Measurements from ENCODE around the gene DSCAML1.
"Not testable (repeated sequence)": the region's sequence is repeated elsewhere in the genome, so short reads cannot be mapped to it uniquely, and the experiment has no call there.

DSCAML1 gene

GRCh38 chr11:117771841-117772240 is 25.2 kb downstream of the DSCAML1 start:
- no peak overlapping the region for H3K9ac ChIP-seq (ENCODE audit: low read depth, low read length)
- no peaks in the 10 kb centered on the region for H3K36me3 ChIP-seq (ENCODE audit: control insufficient read depth, insufficient read depth, low read length)
- H3K4me3 ChIP-seq (ENCODE audit: low read depth, low read length) = no peak overlapping the region
- H3K4me1 ChIP-seq (ENCODE audit: control insufficient read depth, insufficient read depth, low read length) = no peaks in the 10 kb centered on the region
- H3K27me3 ChIP-seq (ENCODE audit: control insufficient read depth, insufficient read depth, low read length) = no peaks in the 10 kb centered on the region
- no peaks in the 10 kb centered on the region for H3K9me3 ChIP-seq (ENCODE audit: control insufficient read depth, insufficient read depth, low read length)

- no peaks in the 10 kb centered on the region for H3K27me3 ChIP-seq (ENCODE audit: control insufficient read depth, insufficient read depth, low read length)
- H3K9me3 ChIP-seq (ENCODE audit: control insufficient read depth, insufficient read depth, low read length) = no peaks in the 10 kb centered on the region
- H3K4me1 ChIP-seq (ENCODE audit: control insufficient read depth, insufficient read depth, low read length) = no peaks in the 10 kb centered on the region
- no peak overlapping the region for H3K9ac ChIP-seq (ENCODE audit: low read depth, low read length)
- no peak overlapping the region for H3K4me3 ChIP-seq (ENCODE audit: low read depth, low read length)
- H3K36me3 ChIP-seq (ENCODE audit: control insufficient read depth, insufficient read depth, low read length) = no peaks in the 10 kb centered on the region
Measured at GRCh38 chr11:117771197-117771596, 25.8 kb downstream of the DSCAML1 start.

- no peaks in the 10 kb centered on the region for H3K9me3 ChIP-seq (ENCODE audit: control insufficient read depth, insufficient read depth, low read length)
- H3K4me3 ChIP-seq (ENCODE audit: low read depth, low read length) = no peak overlapping the region
- no peaks in the 10 kb centered on the region for H3K27me3 ChIP-seq (ENCODE audit: control insufficient read depth, insufficient read depth, low read length)
- H3K4me1 ChIP-seq (ENCODE audit: control insufficient read depth, insufficient read depth, low read length) = no peaks in the 10 kb centered on the region
- H3K36me3 ChIP-seq (ENCODE audit: control insufficient read depth, insufficient read depth, low read length) = no peaks in the 10 kb centered on the region
- no peak overlapping the region for H3K9ac ChIP-seq (ENCODE audit: low read depth, low read length)
Measured at GRCh38 chr11:117770061-117770460, 27.0 kb downstream of the DSCAML1 start.

GRCh38 chr11:117769533-117769932 is 27.5 kb downstream of the DSCAML1 start:
- H3K27me3 ChIP-seq (ENCODE audit: control insufficient read depth, insufficient read depth, low read length) = no peaks in the 10 kb centered on the region
- no peaks in the 10 kb centered on the region for H3K9me3 ChIP-seq (ENCODE audit: control insufficient read depth, insufficient read depth, low read length)
- no peaks in the 10 kb centered on the region for H3K36me3 ChIP-seq (ENCODE audit: control insufficient read depth, insufficient read depth, low read length)
- no peaks in the 10 kb centered on the region for H3K4me1 ChIP-seq (ENCODE audit: control insufficient read depth, insufficient read depth, low read length)
- H3K9ac ChIP-seq (ENCODE audit: low read depth, low read length) = no peak overlapping the region
- no peak overlapping the region for H3K4me3 ChIP-seq (ENCODE audit: low read depth, low read length)

- no peaks in the 10 kb centered on the region for H3K9me3 ChIP-seq (ENCODE audit: control insufficient read depth, insufficient read depth, low read length)
- H3K36me3 ChIP-seq (ENCODE audit: control insufficient read depth, insufficient read depth, low read length) = no peaks in the 10 kb centered on the region
- H3K4me1 ChIP-seq (ENCODE audit: control insufficient read depth, insufficient read depth, low read length) = no peaks in the 10 kb centered on the region
- no peak overlapping the region for H3K9ac ChIP-seq (ENCODE audit: low read depth, low read length)
- H3K4me3 ChIP-seq (ENCODE audit: low read depth, low read length) = no peak overlapping the region
- no peaks in the 10 kb centered on the region for H3K27me3 ChIP-seq (ENCODE audit: control insufficient read depth, insufficient read depth, low read length)
Measured at GRCh38 chr11:117768506-117768905, 28.5 kb downstream of the DSCAML1 start.

- Histone ChIP-seq H3K4me1 (ENCODE audit: control insufficient read depth, insufficient read depth, low read length) (no peaks in the 10 kb centered on the region), H3K9me3 (ENCODE audit: control insufficient read depth, insufficient read depth, low read length) (no peaks in the 10 kb centered on the region), H3K27me3 (ENCODE audit: control insufficient read depth, insufficient read depth, low read length) (no peaks in the 10 kb centered on the region), H3K9ac (ENCODE audit: low read depth, low read length) (no peak overlapping the region), H3K4me3 (ENCODE audit: low read depth, low read length) (no peak overlapping the region), H3K36me3 (ENCODE audit: control insufficient read depth, insufficient read depth, low read length) (no peaks in the 10 kb centered on the region)
Measured at GRCh38 chr11:117767071-117767470, 29.9 kb downstream of the DSCAML1 start.

GRCh38 chr11:117766576-117766975 is 30.4 kb downstream of the DSCAML1 start:
- Histone ChIP-seq H3K36me3 (ENCODE audit: control insufficient read depth, insufficient read depth, low read length) (no peaks in the 10 kb centered on the region), H3K4me1 (ENCODE audit: control insufficient read depth, insufficient read depth, low read length) (no peaks in the 10 kb centered on the region), H3K4me3 (ENCODE audit: low read depth, low read length) (no peak overlapping the region), H3K9me3 (ENCODE audit: control insufficient read depth, insufficient read depth, low read length) (no peaks in the 10 kb centered on the region), H3K9ac (ENCODE audit: low read depth, low read length) (no peak overlapping the region), H3K27me3 (ENCODE audit: control insufficient read depth, insufficient read depth, low read length) (no peaks in the 10 kb centered on the region)

- Histone ChIP-seq H3K9ac (ENCODE audit: low read depth, low read length) (no peak overlapping the region), H3K27me3 (ENCODE audit: control insufficient read depth, insufficient read depth, low read length) (no peaks in the 10 kb centered on the region), H3K4me3 (ENCODE audit: low read depth, low read length) (no peak overlapping the region), H3K36me3 (ENCODE audit: control insufficient read depth, insufficient read depth, low read length) (no peaks in the 10 kb centered on the region), H3K4me1 (ENCODE audit: control insufficient read depth, insufficient read depth, low read length) (no peaks in the 10 kb centered on the region), H3K9me3 (ENCODE audit: control insufficient read depth, insufficient read depth, low read length) (no peaks in the 10 kb centered on the region)
Measured at GRCh38 chr11:117766026-117766425, 31.0 kb downstream of the DSCAML1 start.

- no peak overlapping the region for H3K9ac ChIP-seq (ENCODE audit: low read depth, low read length)
- H3K4me3 ChIP-seq (ENCODE audit: low read depth, low read length) = no peak overlapping the region
- no peaks in the 10 kb centered on the region for H3K9me3 ChIP-seq (ENCODE audit: control insufficient read depth, insufficient read depth, low read length)
- H3K4me1 ChIP-seq (ENCODE audit: control insufficient read depth, insufficient read depth, low read length) = no peaks in the 10 kb centered on the region
- no peaks in the 10 kb centered on the region for H3K27me3 ChIP-seq (ENCODE audit: control insufficient read depth, insufficient read depth, low read length)
- H3K36me3 ChIP-seq (ENCODE audit: control insufficient read depth, insufficient read depth, low read length) = no peaks in the 10 kb centered on the region
Measured at GRCh38 chr11:117765068-117765467, 31.9 kb downstream of the DSCAML1 start.

- not testable (repeated sequence) for H3K36me3 ChIP-seq (ENCODE audit: control insufficient read depth, insufficient read depth, low read length); H3K9me3 ChIP-seq (ENCODE audit: control insufficient read depth, insufficient read depth, low read length); H3K9ac ChIP-seq (ENCODE audit: low read depth, low read length); H3K4me3 ChIP-seq (ENCODE audit: low read depth, low read length); H3K4me1 ChIP-seq (ENCODE audit: control insufficient read depth, insufficient read depth, low read length); H3K27me3 ChIP-seq (ENCODE audit: control insufficient read depth, insufficient read depth, low read length)
Measured at GRCh38 chr11:117763465-117763864, 33.6 kb downstream of the DSCAML1 start.

GRCh38 chr11:117761993-117762392 is 35.0 kb downstream of the DSCAML1 start:
- H3K9me3 ChIP-seq (ENCODE audit: control insufficient read depth, insufficient read depth, low read length) = no peaks in the 10 kb centered on the region
- no peak overlapping the region for H3K9ac ChIP-seq (ENCODE audit: low read depth, low read length)
- H3K36me3 ChIP-seq (ENCODE audit: control insufficient read depth, insufficient read depth, low read length) = no peaks in the 10 kb centered on the region
- no peak overlapping the region for H3K4me3 ChIP-seq (ENCODE audit: low read depth, low read length)
- H3K4me1 ChIP-seq (ENCODE audit: control insufficient read depth, insufficient read depth, low read length) = peaks cover 9% of the 10 kb centered on the region
- H3K27me3 ChIP-seq (ENCODE audit: control insufficient read depth, insufficient read depth, low read length) = no peaks in the 10 kb centered on the region

GRCh38 chr11:117759305-117759704 is 37.7 kb downstream of the DSCAML1 start:
- H3K9ac ChIP-seq (ENCODE audit: low read depth, low read length) = no peak overlapping the region
- H3K36me3 ChIP-seq (ENCODE audit: control insufficient read depth, insufficient read depth, low read length) = no peaks in the 10 kb centered on the region
- no peaks in the 10 kb centered on the region for H3K27me3 ChIP-seq (ENCODE audit: control insufficient read depth, insufficient read depth, low read length)
- peaks cover 9% of the 10 kb centered on the region for H3K4me1 ChIP-seq (ENCODE audit: control insufficient read depth, insufficient read depth, low read length)
- H3K4me3 ChIP-seq (ENCODE audit: low read depth, low read length) = no peak overlapping the region
- H3K9me3 ChIP-seq (ENCODE audit: control insufficient read depth, insufficient read depth, low read length) = no peaks in the 10 kb centered on the region

GRCh38 chr11:117754030-117754429 is 43.0 kb downstream of the DSCAML1 start:
- H3K9me3 ChIP-seq (ENCODE audit: control insufficient read depth, insufficient read depth, low read length) = no peaks in the 10 kb centered on the region
- H3K27me3 ChIP-seq (ENCODE audit: control insufficient read depth, insufficient read depth, low read length) = no peaks in the 10 kb centered on the region
- no peak overlapping the region for H3K9ac ChIP-seq (ENCODE audit: low read depth, low read length)
- H3K4me1 ChIP-seq (ENCODE audit: control insufficient read depth, insufficient read depth, low read length) = peaks cover 5% of the 10 kb centered on the region
- no peaks in the 10 kb centered on the region for H3K36me3 ChIP-seq (ENCODE audit: control insufficient read depth, insufficient read depth, low read length)
- no peak overlapping the region for H3K4me3 ChIP-seq (ENCODE audit: low read depth, low read length)

Data from iPS-15b (cell line).